Measurements from ENCODE around the gene ENPP3.

DNA sequence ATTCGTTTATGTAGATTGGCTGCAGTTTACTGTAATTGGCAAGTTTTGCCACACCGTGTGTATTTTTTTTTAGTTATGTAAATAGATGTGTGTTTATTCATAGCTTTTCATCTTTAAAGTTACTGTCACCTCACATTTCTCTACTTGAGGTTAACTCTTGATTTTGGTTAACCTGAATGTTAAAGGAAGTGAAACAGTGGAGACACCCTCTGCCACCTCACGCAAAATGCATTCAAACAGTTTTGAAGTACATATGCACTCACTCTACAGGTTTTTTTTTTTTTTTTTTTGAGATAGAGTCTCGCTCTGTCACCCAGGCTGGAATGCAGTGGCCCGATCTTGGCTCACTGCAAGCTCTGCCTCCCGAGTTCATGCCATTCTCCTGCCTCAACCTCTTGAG is 46.4 kb downstream of the ENPP3 start:
- TF ChIP-seq, protein P1, sequence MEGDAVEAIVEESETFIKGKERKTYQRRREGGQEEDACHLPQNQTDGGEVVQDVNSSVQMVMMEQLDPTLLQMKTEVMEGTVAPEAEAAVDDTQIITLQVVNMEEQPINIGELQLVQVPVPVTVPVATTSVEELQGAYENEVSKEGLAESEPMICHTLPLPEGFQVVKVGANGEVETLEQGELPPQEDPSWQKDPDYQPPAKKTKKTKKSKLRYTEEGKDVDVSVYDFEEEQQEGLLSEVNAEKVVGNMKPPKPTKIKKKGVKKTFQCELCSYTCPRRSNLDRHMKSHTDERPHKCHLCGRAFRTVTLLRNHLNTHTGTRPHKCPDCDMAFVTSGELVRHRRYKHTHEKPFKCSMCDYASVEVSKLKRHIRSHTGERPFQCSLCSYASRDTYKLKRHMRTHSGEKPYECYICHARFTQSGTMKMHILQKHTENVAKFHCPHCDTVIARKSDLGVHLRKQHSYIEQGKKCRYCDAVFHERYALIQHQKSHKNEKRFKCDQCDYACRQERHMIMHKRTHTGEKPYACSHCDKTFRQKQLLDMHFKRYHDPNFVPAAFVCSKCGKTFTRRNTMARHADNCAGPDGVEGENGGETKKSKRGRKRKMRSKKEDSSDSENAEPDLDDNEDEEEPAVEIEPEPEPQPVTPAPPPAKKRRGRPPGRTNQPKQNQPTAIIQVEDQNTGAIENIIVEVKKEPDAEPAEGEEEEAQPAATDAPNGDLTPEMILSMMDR (IDR thresholded peaks at IDR 0.05; ENCODE audit: poor library complexity): no peak
- TF ChIP-seq EZH2phosphoT487 (IDR thresholded peaks at IDR 0.05; ENCODE audit: low read depth, severe bottlenecking, unreplicated experiment): no peak
- no peak for TF ChIP-seq EZH2 (IDR thresholded peaks at IDR 0.05; ENCODE audit: borderline replicate concordance)

All from hepatocyte (in vitro differentiated cells).